Smooth muscle cell (in vitro differentiated cells): ENCODE results near the gene ADORA2A. TPM values are rescaled to one million over a fixed set of nuclear protein-coding genes. Genes with fewer than 3 reads are reported as not detected.

Experiments
- DNase-seq: peaks from one replicate; lab custom pipeline; 2025; ENCODE audit not compliant: unreplicated experiment; lab: John Stamatoyannopoulos, UW
- H2AFZ ChIP-seq: fragments of 200-600 bp; sonication (generic); 2 replicates; pipeline ENCODE4 v1.6.0; 2016; ENCODE audit warnings: antibody characterized with exemption, low read depth, mild to moderate bottlenecking
- H3F3A ChIP-seq: fragments of 200-600 bp; sonication (generic); 2 replicates; pipeline ENCODE4 v1.6.0; 2017; ENCODE audit warnings: antibody characterized with exemption, low read depth
- H3K27ac ChIP-seq: fragments of 200-600 bp; sonication (generic); 2 replicates; pipeline ENCODE4 v1.5.1; 2016; ENCODE audit warnings: low read depth, mild to moderate bottlenecking
- H3K27me3 ChIP-seq: fragments of 200-600 bp; sonication (generic); 2 replicates; pipeline ENCODE4 v1.6.1; 2016; ENCODE audit warnings: low read depth, mild to moderate bottlenecking
- H3K36me3 ChIP-seq: fragments of 200-600 bp; sonication (generic); 2 replicates; pipeline ENCODE4 v1.5.1; 2016; ENCODE audit warnings: low read depth
- H3K4me1 ChIP-seq: fragments of 200-600 bp; sonication (generic); 2 replicates; pipeline ENCODE4 v1.5.1; 2016; ENCODE audit warnings: low read depth
- H3K4me2 ChIP-seq: fragments of 200-600 bp; sonication (generic); 2 replicates; pipeline ENCODE4 v1.6.0; 2016; ENCODE audit warnings: mild to moderate bottlenecking
- H3K4me3 ChIP-seq: fragments of 200-600 bp; sonication (generic); 2 replicates; pipeline ENCODE4 v1.5.1; 2016; ENCODE audit warnings: mild to moderate bottlenecking
- H3K79me2 ChIP-seq: fragments of 200-600 bp; sonication (generic); 2 replicates; pipeline ENCODE4 v1.6.0; 2016; ENCODE audit warnings: low read depth, mild to moderate bottlenecking
- H3K9ac ChIP-seq: fragments of 200-600 bp; sonication (generic); 2 replicates; pipeline ENCODE4 v1.6.0; 2016; ENCODE audit warnings: low read depth
- H3K9me3 ChIP-seq: fragments of 200-600 bp; sonication (generic); replicated peaks from 2 replicates; pipeline ENCODE4 v1.5.1; 2016; ENCODE audit warnings: low read depth
- H4K20me1 ChIP-seq: fragments of 200-600 bp; sonication (generic); 2 replicates; pipeline ENCODE4 v1.6.0; 2016; ENCODE audit warnings: low read depth
- CTCF ChIP-seq: fragments of 200-600 bp; sonication (generic); IDR thresholded peaks from 2 replicates; pipeline ENCODE4 v1.5.1; 2017; ENCODE audit warnings: borderline replicate concordance, mild to moderate bottlenecking, antibody characterized with exemption; ENCODE audit not compliant: insufficient read depth, poor library complexity, severe bottlenecking
- WGBS: methylation state at CpG from one replicate; pipeline ENCODE4 v1.1.7; 2016; ENCODE audit warnings: low lambda C conversion rate; 5-methylcytosine and 5-hydroxymethylcytosine counted together
- polyA plus RNA-seq: library from polyadenylated mRNA; unstranded; fragments of >200 nt; fragmentation: Nextera tagmentation; extraction: Ambion mirVana; gene quantifications from 2 replicates; pipeline ENCODE4 v1.2.1, GENCODE V29; 2016
- total RNA-seq: library from RNA; depleted of rRNA; stranded (reverse); fragments of >200 nt; gene quantifications from 2 replicates; pipeline ENCODE4 v1.2.3, GENCODE V29; 2014

ADORA2A gene
- total and polyA plus RNA-seq, 2 experiments from 2014 or later = 1.6 to 1.8 TPM

- H4K20me1 ChIP-seq = peaks cover 41% of the 10 kb centered on the region
- H3K4me3 ChIP-seq = no peak overlapping the region
- no peaks in the 10 kb centered on the region for H3K27me3 ChIP-seq
- DNase-seq = no peak
- H3F3A ChIP-seq = no peaks in the 10 kb centered on the region
- WGBS = 94% methylated on average over 18 of the region's 18 CpGs
- no peak overlapping the region for H3K9ac ChIP-seq
- H2AFZ ChIP-seq = no peak overlapping the region
- no peaks in the 10 kb centered on the region for H3K4me1 ChIP-seq
- TF ChIP-seq CTCF = no peak
- no peaks in the 10 kb centered on the region for H3K36me3 ChIP-seq
- no peak overlapping the region for H3K4me2 ChIP-seq
- H3K9me3 ChIP-seq = no peaks in the 10 kb centered on the region
- no peak overlapping the region for H3K27ac ChIP-seq
- no peaks in the 10 kb centered on the region for H3K79me2 ChIP-seq
These were observed 13.5 kb upstream of the ADORA2A start for GRCh38 chr22:24413736-24414385.

- H3F3A ChIP-seq = no peaks in the 10 kb centered on the region
- no peak overlapping the region for H3K4me3 ChIP-seq
- no peaks in the 10 kb centered on the region for H3K36me3 ChIP-seq
- no peaks in the 10 kb centered on the region for H3K4me1 ChIP-seq
- H3K9ac ChIP-seq = no peak overlapping the region
- no peak overlapping the region for H2AFZ ChIP-seq
- H3K27ac ChIP-seq = no peak overlapping the region
- 96% methylated on average over 21 of the region's 21 CpGs for WGBS
- H4K20me1 ChIP-seq = peaks cover 34% of the 10 kb centered on the region
- H3K27me3 ChIP-seq = no peaks in the 10 kb centered on the region
- H3K9me3 ChIP-seq = no peaks in the 10 kb centered on the region
- no peak for TF ChIP-seq CTCF
- DNase-seq = no peak
- H3K79me2 ChIP-seq = no peaks in the 10 kb centered on the region
- H3K4me2 ChIP-seq = no peak overlapping the region
These were observed 12.9 kb upstream of the ADORA2A start for GRCh38 chr22:24414523-24414922.

DNA sequence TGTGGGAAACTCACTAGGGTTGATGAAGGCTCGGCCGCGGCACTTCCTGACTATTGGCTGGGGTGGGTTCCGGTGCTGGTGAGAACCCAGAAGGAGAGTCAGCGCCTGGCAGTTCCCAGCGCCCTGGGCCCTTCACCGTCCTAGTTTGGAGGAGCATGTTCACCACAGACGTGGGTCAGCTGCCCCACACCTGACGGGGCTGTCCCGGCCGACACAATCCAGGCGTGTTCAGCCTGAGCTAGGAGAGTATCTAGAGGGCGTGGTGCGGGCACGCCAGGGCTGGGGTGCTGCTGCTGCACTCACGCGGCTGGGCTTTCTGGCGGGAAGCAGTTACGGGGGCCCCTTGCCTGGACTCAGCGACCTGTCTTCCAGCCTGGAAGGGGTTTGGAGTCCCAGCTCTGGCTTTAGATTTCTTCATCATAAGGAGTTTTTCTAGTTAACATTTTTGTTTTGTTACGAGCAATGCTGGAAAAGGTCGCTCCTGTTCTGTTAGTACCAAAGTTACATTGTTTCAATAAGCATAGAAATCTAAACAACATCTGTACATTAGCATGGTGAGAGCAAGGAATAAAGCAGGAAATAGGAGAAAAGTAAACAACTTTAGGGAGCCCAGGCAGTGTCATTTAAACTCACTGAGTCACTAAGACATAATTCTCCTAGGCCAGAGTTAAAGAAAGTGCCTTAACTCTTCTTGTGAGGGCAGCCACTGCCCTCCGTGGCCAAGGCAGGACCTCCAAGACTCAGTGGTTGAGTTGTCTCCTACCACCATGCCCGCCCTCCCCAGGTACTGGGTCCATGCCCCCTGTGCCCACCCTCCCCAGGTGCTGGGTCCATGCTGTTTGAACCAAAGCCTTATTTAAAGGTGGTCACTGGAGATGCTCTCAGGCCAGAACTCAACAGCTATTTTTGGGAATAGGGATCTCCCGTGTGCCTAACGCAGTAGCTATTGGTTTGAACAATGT lies 12.1 kb upstream of the ADORA2A start:
- Histone ChIP-seq H4K20me1 (peaks cover 27% of the 10 kb centered on the region), H3K27me3 (no peaks in the 10 kb centered on the region), H3K4me1 (peaks cover 7% of the 10 kb centered on the region), H3K9ac (no peak overlapping the region), H3K4me2 (no peak overlapping the region), H3K79me2 (no peaks in the 10 kb centered on the region), H2AFZ (no peak overlapping the region), H3K36me3 (no peaks in the 10 kb centered on the region), H3K4me3 (no peak overlapping the region), H3F3A (no peaks in the 10 kb centered on the region), H3K9me3 (no peaks in the 10 kb centered on the region), H3K27ac (no peak overlapping the region)
- DNase-seq = no peak
- no peak for TF ChIP-seq CTCF
- WGBS = 96% methylated on average over 26 of the region's 26 CpGs
